ENCODE measurements around the gene REEP6.
"Not testable (repeated sequence)": the region's sequence is repeated elsewhere in the genome, so short reads cannot be mapped to it uniquely, and the experiment has no call there.

REEP6 gene

DNA sequence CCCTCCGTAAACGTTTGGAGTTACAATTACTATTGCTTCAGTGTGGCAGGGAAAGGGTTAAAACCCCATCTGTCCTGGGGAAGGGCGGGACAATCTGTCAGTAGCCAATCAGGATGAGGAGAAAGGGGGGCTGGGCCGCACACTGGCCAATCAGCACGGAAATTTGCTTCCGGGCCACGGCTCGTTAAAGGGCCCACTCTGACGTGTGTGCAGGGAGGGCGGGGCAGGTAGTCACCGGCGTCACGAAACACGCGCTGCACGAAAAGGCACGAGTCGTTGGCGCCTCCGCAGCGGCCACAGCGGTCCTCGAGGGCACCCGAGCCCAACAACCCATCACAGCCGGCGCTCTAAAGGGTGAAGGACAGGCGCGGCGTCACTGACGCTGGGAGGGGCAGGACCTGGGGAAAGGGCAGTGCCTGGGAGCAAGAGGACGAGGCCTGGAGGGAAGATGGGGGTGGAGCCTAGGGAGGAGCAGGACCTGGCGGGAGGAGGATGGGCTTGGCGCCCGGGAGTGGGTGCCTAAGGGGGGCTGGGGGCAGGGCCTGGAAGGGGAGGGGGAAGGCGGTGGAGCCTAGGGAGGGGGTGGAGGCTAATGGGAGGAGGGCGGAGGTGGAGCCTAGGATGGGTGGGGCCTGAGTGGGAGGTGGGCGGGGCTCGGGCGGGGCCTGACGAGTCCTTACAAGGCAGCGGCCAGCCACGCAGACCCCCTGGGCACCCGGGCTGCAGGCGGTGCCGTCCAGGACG is 17.0 kb downstream of the REEP6 start:
- peak; percentile 95 for DNase-seq (ENCODE audit: low spot score)

DNA sequence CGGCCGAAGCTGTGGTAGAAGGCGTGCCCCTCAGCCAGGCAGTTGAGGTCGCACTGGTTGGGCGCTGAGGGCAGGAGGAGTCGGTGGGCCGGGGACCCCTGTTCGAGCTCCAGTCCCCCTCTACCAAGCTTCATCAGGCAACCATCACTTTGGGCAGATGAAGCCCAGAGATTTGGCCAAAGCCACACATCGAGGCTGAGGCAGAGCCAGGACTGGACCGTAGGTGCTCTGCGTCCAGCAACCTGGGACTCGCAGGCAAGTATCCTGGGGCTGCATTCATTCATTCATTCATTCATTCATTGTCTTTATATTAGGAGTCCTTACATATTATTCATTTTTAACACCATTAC is 17.5 kb downstream of the REEP6 start:
- DNase-seq (ENCODE audit: low spot score): no peak

DNA sequence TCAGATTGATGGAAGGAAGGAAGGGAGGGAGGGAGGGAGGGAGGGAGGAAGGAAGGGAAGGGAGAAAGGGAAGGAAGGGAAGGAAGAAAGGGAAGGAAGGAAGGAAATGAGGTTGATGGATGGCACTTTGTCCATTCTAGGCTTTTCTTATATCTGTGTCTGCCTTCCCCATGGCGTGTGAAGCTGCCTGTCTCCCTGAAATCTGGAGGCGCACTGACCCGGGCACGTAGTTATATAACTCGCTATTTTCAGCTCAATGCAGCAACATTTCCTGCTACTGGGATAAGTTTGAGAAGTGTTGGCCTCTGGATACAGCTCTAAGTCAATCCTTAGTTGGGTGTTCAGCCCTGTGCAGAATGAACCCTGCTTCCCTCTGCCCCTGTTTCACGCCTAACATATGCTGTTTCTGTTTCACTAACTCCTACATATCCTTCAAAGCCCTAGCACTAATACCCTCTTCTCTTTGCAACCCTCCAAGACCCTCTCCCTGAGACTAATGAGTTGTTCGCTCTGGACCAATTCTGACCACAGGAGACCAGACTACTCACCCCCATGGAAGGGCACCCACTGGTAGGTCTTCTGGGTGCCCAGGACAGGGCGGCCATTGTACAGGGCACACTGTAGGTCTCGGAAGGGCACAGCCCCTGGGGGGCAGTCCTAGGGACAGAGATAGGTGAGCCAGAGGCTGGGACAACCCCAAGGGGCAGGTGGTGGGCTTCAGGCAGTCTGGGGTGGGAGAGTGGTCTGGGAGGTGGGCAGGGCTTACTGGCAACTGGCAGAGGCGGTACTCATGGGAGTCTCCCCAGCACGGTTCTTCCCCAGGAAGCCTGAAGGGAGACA is 18.8 kb downstream of the REEP6 start:
- no peak for DNase-seq (ENCODE audit: low spot score)

GRCh38 chr19:1510442-1510806 is 19.4 kb downstream of the REEP6 start:
- no peak for DNase-seq (ENCODE audit: low spot score)

- DNase-seq (ENCODE audit: low spot score): no peak
Measured at GRCh38 chr19:1510807-1511206, 19.8 kb downstream of the REEP6 start.

- DNase-seq (ENCODE audit: low spot score): no peak
Measured at GRCh38 chr19:1511318-1512317, 20.6 kb downstream of the REEP6 start.

DNA sequence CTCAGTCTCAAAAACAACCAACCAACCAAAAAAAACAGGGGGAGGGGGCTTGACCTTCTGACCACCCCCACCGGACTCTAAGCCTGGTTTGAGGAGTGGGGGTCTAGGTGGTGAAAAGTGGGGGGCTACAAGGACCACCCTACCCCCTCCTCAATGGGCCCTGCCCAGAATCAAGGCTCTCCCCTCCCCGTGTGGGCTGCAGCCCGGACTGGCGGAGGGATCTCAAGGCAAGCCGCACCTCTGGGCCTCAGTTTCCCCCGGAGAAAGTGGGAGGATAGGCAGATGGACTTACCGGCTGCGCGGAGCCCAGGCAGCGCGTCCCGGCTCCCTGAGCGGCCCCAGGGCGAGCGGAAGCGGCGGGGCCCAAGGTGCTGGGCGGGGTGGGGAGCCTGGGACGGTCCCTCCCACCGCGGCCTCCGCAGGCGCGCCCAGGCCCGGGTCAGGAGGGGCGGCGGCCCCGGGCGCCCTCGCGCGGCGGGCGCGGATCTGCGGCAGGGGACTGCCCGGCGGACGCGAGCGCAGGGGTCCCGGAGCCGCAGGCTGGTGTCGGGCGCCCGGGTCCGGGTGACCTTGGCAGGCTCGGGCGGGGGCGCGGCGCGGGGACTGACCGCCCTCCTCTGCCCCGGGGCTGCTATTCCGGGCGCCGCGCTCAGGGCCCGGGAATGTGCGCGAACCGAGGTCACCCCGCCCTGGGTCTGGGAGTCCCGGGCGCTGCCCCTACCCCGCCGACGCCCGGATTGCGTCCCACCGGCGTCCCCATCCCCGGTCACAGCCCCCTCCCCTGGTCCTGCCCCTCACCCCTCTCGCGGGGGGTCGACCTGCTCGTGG is 21.9 kb downstream of the REEP6 start, which contains the start of gene ADAMTSL5:
Gene ADAMTSL5, minus strand, starts transcription at position 349 of the 828 bp plus-strand sequence. CDS start 2,076 bp downstream, outside the sequence.
- DNase-seq (ENCODE audit: low spot score): peak; percentile 76

GRCh38 chr19:1513499-1514294 is 22.7 kb downstream of the REEP6 start:
- peak; percentile 78 for DNase-seq (ENCODE audit: low spot score)

GRCh38 chr19:1514295-1514661 is 23.3 kb downstream of the REEP6 start:
- no peak for DNase-seq (ENCODE audit: low spot score)

- DNase-seq (ENCODE audit: low spot score): no peak
Measured at GRCh38 chr19:1514986-1515721, 24.2 kb downstream of the REEP6 start.

DNA sequence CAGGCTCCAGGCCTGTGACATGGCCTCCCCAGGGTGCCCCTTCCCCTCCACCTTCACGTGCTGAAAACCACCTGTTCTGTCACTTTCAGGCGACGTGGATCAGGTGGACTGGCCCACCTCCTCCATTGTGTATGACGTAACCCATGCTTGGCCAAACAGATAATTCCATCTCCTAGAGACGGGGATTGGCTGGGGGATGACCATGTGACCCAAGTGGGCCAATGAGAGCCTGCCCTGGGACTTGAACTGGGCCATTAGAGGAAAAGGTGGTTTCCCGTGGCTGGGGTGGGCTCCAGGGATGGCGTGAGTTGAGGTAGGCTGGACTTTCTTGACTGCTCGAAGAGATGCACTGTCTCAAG is 25.4 kb downstream of the REEP6 start:
- no peak for DNase-seq (ENCODE audit: low spot score)

- DNase-seq (ENCODE audit: low spot score): no peak
Measured at GRCh38 chr19:1518471-1518870, 27.5 kb downstream of the REEP6 start.

DNA sequence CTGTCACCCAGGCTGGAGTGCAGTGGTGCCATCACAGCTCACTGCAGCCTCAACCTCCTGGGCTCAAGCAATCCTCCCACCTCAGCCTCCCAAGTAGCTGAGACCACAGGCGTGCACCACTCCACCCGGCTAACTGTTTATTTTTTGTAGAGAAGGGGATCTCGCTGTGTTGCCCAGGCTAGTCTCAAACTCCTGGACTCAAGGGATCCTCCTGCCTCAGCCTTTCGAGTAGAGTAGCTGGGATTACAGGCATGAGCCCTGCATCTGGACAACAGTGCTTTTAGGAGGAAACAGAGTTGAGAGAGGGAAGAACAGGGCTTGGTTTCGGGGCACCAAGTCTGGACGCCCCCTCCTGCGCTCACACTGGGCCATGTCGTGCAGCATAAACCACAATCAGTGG is 28.8 kb downstream of the REEP6 start:
- not testable (repeated sequence) for DNase-seq (ENCODE audit: low spot score)

DNA sequence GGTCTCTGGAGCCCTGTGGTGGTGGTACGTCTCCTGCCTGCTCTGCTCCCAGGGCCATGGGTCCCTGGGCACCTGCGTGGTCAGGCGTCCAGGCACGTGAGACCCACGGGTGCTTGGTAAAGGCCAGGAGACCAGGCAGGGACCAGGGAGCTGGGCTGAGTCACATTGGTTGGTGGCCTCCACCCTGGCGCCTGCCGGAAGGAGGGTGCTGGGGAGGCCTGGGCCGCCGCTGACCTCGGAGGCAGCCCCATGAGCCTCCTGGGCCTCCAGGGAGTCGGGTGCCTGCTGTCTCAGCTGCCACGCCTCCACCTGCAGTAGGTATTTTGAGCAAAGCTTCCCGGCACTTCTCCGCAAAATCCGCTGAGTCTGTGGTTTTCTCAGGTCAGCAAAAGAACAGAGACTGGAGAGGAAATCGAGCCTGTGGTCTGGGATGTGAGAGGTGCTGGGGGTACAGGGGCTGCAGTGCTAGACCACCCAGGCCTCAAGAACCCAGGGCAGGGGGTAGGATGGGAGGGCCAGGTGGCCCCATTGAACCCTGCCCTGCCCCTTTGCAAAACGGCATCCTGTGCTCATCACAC is 29.3 kb downstream of the REEP6 start:
- DNase-seq (ENCODE audit: low spot score): no peak

DNA sequence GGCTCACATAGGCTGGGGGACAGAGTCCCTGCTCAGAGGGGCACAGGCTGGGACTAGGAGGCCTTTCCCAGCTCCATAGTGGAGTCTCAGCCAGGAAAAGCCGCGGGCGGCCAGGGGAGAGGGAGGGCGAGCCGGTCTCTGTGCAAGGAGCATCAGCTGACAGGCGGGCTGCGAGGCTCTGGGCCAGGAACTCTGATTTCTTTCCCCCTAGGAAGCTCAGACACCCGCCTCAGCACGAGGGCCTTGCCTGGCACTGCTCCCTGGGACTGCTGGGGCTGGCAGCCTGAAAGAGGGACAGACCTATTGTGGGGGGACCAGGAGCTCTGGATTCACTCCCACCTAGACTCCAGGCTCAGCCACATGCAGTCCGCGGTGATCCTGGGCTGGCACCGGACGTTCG is 30.7 kb downstream of the REEP6 start:
- no peak for DNase-seq (ENCODE audit: low spot score)

- no peak for DNase-seq (ENCODE audit: low spot score)
Measured at GRCh38 chr19:1522061-1522460, 31.1 kb downstream of the REEP6 start.

GRCh38 chr19:1522838-1523237 is 31.9 kb downstream of the REEP6 start:
- no peak for DNase-seq (ENCODE audit: low spot score)

DNA sequence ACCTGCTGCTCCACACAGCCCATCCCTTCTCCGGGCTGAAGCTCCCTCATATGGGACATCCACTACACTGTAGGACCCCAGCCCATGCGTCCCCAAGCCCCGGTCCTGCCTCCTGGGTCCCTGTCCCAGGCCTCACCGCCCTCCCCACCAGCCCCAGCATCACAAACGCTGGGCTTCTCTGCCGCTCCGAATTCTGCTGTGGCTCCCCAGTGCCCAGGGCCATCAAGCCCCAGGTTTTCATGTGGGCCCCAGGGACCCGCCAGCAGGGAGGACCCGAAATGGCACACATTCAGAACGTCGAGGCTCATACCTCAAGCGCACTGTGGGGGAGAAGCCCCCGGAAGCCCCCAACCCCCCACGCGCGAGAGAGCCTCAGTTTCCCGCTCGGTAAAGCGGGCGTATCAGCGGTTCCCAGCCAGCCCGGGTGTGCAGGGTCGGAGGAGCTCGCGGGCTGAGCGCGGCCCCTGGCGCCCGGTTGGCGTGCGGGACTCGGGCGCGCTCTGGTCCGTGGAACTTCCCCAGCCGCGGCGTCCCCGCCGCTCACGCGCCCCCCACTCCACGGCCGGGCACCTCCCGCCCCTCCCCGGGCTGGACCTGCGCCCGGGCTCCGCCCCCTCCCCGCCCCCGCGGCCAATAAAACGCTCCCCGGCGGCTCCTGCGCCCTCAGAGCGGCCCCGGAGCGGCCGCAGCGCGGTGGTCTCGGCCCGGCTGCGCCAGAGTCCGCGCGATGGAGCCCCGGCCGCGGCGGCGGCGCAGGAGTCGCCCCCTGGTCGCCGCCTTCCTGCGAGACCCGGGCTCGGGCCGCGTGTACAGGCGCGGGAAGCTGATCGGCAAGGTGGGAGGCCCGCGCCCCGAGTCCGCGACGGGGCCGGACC is 32.7 kb downstream of the REEP6 start, which contains the start of gene PLK5:
Gene PLK5, plus strand, starts transcription at position 666 of the 875 bp plus-strand sequence. CDS start 2,920 bp downstream, outside the sequence.
- no peak for DNase-seq (ENCODE audit: low spot score)

All from RKO (cell line).